Progenitor cell of endocrine pancreas (in vitro differentiated cells): ENCODE measurements around the gene FYCO1. TPM values are rescaled to one million over a fixed set of nuclear protein-coding genes. Genes with fewer than 3 reads are reported as not detected.

ENCODE experiments used
- DNase-seq: peaks from one replicate; pipeline ENCODE4 v3.0.0; 2021; ENCODE audit warnings: low spot score; ENCODE audit not compliant: unreplicated experiment
- H3K27ac Mint-ChIP-seq: 2 replicates; pipeline ENCODE4 v1.8.0; 2021; ENCODE audit warnings: mild to moderate bottlenecking, moderate library complexity, mixed read lengths
- H3K27me3 Mint-ChIP-seq: 2 replicates; pipeline ENCODE4 v1.8.0; 2021; ENCODE audit warnings: mixed read lengths
- H3K36me3 Mint-ChIP-seq: 2 replicates; pipeline ENCODE4 v1.8.0; 2022; ENCODE audit warnings: mixed read lengths; ENCODE audit not compliant: insufficient read depth
- H3K4me1 Mint-ChIP-seq: 2 replicates; pipeline ENCODE4 v1.8.0; 2021; ENCODE audit warnings: low read depth, mixed read lengths
- H3K4me3 Mint-ChIP-seq: 2 replicates; pipeline ENCODE4 v1.8.0; 2021; ENCODE audit warnings: low read depth, mild to moderate bottlenecking, moderate library complexity, mixed read lengths
- H3K9me3 Mint-ChIP-seq: 2 replicates; pipeline ENCODE4 v1.8.0; 2021; ENCODE audit warnings: low read depth, mixed read lengths
- total RNA-seq: library from RNA; stranded (reverse); gene quantifications from 2 replicates; pipeline ENCODE4 v1.2.1, GENCODE V29; 2021
- TF ChIP-seq, protein P1 (sequence below): fragments of 200-600 bp; sonication (generic); IDR thresholded peaks from one replicate; pipeline ENCODE4 v1.5.0; 2021; ENCODE audit warnings: antibody characterized with exemption, mild to moderate bottlenecking; ENCODE audit not compliant: unreplicated experiment

The FYCO1 gene
- total RNA-seq, 1 donor from 2014 or later, result 18.0 TPM

DNA sequence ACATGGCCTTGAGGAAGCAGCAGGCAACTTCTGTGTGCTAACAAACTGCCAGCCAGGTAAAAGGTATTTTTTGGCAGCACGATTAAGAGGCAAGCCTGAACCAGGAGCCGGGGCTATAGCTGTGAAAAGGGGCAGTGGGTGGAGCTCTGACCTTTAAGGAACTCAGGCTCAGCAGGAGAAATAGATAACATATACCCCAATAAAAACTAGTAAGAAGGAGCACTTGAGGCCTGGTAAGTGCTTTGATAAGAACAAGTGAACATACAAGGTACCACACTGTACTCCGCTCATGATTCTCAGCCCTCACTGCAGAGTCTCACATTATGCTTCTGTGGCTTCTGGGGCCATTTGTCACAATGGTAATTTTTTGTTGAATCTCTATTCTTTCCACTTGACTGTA lies 5.4 kb downstream of the FYCO1 start:
- H3K27me3 Mint-ChIP-seq, result no peaks in the 10 kb centered on the region
- no peak overlapping the region for H3K4me3 Mint-ChIP-seq
- no peaks in the 10 kb centered on the region for H3K36me3 Mint-ChIP-seq
- no peak overlapping the region for H3K27ac Mint-ChIP-seq
- no peaks in the 10 kb centered on the region for H3K9me3 Mint-ChIP-seq
- no peak for DNase-seq
- TF ChIP-seq, protein P1, sequence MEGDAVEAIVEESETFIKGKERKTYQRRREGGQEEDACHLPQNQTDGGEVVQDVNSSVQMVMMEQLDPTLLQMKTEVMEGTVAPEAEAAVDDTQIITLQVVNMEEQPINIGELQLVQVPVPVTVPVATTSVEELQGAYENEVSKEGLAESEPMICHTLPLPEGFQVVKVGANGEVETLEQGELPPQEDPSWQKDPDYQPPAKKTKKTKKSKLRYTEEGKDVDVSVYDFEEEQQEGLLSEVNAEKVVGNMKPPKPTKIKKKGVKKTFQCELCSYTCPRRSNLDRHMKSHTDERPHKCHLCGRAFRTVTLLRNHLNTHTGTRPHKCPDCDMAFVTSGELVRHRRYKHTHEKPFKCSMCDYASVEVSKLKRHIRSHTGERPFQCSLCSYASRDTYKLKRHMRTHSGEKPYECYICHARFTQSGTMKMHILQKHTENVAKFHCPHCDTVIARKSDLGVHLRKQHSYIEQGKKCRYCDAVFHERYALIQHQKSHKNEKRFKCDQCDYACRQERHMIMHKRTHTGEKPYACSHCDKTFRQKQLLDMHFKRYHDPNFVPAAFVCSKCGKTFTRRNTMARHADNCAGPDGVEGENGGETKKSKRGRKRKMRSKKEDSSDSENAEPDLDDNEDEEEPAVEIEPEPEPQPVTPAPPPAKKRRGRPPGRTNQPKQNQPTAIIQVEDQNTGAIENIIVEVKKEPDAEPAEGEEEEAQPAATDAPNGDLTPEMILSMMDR, result no peak
- peaks cover 33% of the 10 kb centered on the region for H3K4me1 Mint-ChIP-seq

DNA sequence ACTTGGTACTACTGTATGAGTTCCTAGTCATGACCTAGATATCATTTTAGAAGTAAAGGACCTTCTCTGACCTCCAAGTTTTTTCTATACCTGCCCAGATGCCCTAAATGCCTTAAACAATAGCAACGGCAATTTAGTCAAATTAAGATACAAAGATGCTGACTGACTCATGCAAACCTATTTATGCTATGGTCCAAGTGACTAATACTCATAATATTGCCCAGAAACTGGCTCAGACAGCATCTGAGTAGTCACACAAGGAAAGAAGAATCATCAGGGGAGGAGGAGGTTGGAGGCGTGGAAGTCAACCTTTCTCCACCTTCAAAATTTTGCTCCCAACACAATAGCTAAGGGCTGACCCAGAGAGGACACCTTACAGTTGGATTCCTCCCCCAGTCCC lies 6.8 kb downstream of the FYCO1 start:
- peaks cover 29% of the 10 kb centered on the region for H3K4me1 Mint-ChIP-seq
- no peaks in the 10 kb centered on the region for H3K27me3 Mint-ChIP-seq
- no peak overlapping the region for H3K27ac Mint-ChIP-seq
- H3K36me3 Mint-ChIP-seq, result peaks cover 5% of the 10 kb centered on the region
- DNase-seq, result no peak
- TF ChIP-seq, protein P1, result no peak
- H3K4me3 Mint-ChIP-seq, result no peak overlapping the region
- no peaks in the 10 kb centered on the region for H3K9me3 Mint-ChIP-seq

DNA sequence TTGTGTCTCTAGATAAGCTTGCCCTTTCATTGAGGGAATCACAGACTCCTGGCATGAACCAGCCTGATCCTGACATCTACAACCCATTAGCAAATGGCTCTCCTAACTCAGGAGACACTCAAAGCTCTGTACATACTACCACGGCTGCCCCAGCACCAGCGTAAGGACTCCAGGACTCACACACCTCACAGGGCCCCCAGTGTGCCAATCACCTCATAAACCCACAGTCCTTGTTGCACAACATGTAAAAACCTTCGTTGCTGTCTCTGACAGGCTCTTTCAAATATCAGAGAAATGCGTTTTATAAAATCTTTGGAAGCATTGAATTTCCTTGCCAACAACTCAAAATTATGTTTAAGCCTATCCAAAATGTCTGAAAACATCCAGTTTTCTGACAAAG lies 7.3 kb downstream of the FYCO1 start:
- Mint-ChIP-seq H3K4me1 (peaks cover 29% of the 10 kb centered on the region), H3K27me3 (no peaks in the 10 kb centered on the region), H3K27ac (peak overlapping the region; percentile 82), H3K9me3 (no peaks in the 10 kb centered on the region), H3K36me3 (peaks cover 5% of the 10 kb centered on the region), H3K4me3 (no peak overlapping the region)
- TF ChIP-seq, protein P1, result no peak
- no peak for DNase-seq

DNA sequence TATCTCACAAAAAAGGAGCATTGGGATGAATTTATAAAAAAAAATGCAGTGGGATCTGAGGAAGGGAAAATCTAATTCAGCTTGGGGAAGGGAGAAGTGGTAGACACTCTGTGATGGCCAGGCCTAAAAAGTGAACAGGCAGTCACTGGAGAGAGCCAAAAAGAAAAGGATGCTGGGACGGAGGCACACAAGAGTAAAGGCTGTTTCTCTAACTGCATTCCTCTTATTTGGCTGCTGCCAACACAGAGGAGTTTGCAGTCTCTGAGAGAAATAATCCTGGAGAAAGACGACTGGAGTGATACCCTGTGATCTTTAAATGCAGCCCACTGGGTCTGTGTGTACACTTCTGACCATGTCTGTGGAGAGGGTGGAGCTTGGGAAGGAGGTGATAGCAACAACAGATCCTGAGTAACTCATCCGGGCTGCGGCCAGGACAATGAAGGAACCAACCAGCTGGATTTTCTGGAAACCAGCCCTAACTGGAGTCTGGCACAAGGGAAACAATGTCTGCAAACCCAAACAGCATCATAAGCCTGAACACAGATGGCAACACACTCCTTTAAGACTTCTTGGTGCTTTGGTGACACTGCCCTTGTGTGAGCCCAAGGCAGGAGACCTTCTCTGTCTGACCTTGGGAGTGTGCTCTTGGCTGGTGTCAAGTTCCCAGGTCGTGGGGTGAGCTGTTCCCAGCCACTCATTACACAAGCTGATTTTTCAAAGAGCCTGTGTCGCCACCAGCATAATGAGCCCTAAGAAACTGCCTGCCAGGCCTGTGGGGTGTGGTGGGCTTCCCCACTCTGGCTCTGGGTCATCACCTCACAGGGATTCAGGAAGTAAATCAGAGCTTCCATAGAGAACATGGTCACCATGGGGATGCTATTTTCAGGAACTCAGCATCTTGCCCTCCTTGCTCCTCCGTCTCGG lies 8.0 kb downstream of the FYCO1 start:
- Mint-ChIP-seq H3K4me1 (peaks cover 28% of the 10 kb centered on the region), H3K27me3 (no peaks in the 10 kb centered on the region), H3K27ac (peak overlapping the region; percentile 82), H3K4me3 (no peak overlapping the region), H3K9me3 (no peaks in the 10 kb centered on the region), H3K36me3 (peaks cover 5% of the 10 kb centered on the region)
- DNase-seq, result no peak
- TF ChIP-seq, protein P1, result no peak

DNA sequence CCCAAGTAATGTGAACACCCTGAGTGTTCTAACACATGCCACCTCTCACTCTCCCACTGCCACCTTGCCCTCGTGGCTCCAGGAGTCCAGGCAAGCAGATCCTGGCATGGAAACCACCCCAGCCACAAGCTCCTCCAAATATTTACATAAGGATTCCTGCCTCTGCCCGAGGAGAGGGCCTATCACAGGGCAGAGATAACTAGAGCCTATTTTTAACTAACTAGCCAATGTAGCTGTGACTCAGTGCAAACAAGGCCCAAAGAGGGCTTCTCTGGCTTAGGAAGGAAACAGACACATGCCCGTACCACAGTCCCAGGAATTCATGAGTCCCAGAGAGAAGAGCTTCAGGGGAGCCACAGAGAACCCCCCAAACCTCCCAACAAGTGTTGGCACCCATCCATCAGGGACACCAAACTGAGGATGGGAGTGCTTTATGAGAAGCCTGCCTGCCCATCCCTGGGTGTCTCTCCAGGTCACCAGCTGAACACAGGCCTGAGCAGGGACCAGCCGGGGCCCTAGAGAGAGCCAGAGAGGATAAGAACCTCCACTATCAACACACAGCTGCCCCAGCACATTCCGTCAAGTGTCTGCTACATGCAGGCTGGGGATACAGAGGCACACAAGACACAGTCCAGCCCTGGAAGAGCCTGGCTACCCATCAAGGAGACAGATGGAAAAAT lies 9.2 kb downstream of the FYCO1 start:
- Mint-ChIP-seq H3K4me1 (peaks cover 28% of the 10 kb centered on the region), H3K4me3 (no peak overlapping the region), H3K9me3 (no peaks in the 10 kb centered on the region), H3K27me3 (no peaks in the 10 kb centered on the region), H3K36me3 (peaks cover 5% of the 10 kb centered on the region), H3K27ac (peak overlapping the region; percentile 23)
- DNase-seq, result no peak
- TF ChIP-seq, protein P1, result no peak
